Measurements from ENCODE around the gene IL1RAPL2.
"Not testable (repeated sequence)": the region's sequence is repeated elsewhere in the genome, so short reads cannot be mapped to it uniquely, and the experiment has no call there.

IL1RAPL2 gene

GRCh38 chrX:105662248-105662647, 1096.2 kb downstream of the IL1RAPL2 start:
- H2AFZ ChIP-seq (ENCODE audit: low read depth, low read length): no peak overlapping the region
- no peaks in the 10 kb centered on the region for H3K4me1 ChIP-seq (ENCODE audit: low read length)
- H3K27ac ChIP-seq (ENCODE audit: low read length): no peak overlapping the region
- TF ChIP-seq CTCF (IDR thresholded peaks at IDR 0.05; ENCODE audit: low read depth, low read length) (no peak), EZH2phosphoT487 (IDR thresholded peaks at IDR 0.05; ENCODE audit: low read depth) (no peak)
- H3K79me2 ChIP-seq (ENCODE audit: low read length): no peaks in the 10 kb centered on the region
- H3K27me3 ChIP-seq (ENCODE audit: low read depth, low read length): no peaks in the 10 kb centered on the region
- H3K4me3 ChIP-seq (ENCODE audit: low read length): no peak overlapping the region
- no peaks in the 10 kb centered on the region for H4K20me1 ChIP-seq (ENCODE audit: insufficient read depth, low read length)
- no peak overlapping the region for H3K4me2 ChIP-seq (ENCODE audit: low read length)
- H3K9ac ChIP-seq (ENCODE audit: low read length): no peak overlapping the region
- H3K36me3 ChIP-seq (replicated peaks; ENCODE audit: low read depth, low read length): no peaks in the 10 kb centered on the region
- no peaks in the 10 kb centered on the region for H3K9me3 ChIP-seq (ENCODE audit: insufficient read depth, low read length)

- no peak overlapping the region for H3K27ac ChIP-seq (ENCODE audit: low read length)
- no peak overlapping the region for H3K4me2 ChIP-seq (ENCODE audit: low read length)
- H3K36me3 ChIP-seq (replicated peaks; ENCODE audit: low read depth, low read length): no peaks in the 10 kb centered on the region
- H3K4me1 ChIP-seq (ENCODE audit: low read length): no peaks in the 10 kb centered on the region
- H3K9me3 ChIP-seq (ENCODE audit: insufficient read depth, low read length): no peaks in the 10 kb centered on the region
- no peaks in the 10 kb centered on the region for H3K27me3 ChIP-seq (ENCODE audit: low read depth, low read length)
- no peak overlapping the region for H2AFZ ChIP-seq (ENCODE audit: low read depth, low read length)
- no peak overlapping the region for H3K4me3 ChIP-seq (ENCODE audit: low read length)
- H3K9ac ChIP-seq (ENCODE audit: low read length): no peak overlapping the region
- H3K79me2 ChIP-seq (ENCODE audit: low read length): no peaks in the 10 kb centered on the region
- no peaks in the 10 kb centered on the region for H4K20me1 ChIP-seq (ENCODE audit: insufficient read depth, low read length)
- TF ChIP-seq CTCF (IDR thresholded peaks at IDR 0.05; ENCODE audit: low read depth, low read length): no peak
- no peak for TF ChIP-seq EZH2phosphoT487 (IDR thresholded peaks at IDR 0.05; ENCODE audit: low read depth)
Measured at GRCh38 chrX:105664243-105664642, 1098.2 kb downstream of the IL1RAPL2 start.

GRCh38 chrX:105684288-105684687, 1118.3 kb downstream of the IL1RAPL2 start:
- not testable (repeated sequence) for H3K9me3 ChIP-seq (ENCODE audit: insufficient read depth, low read length); H3K4me2 ChIP-seq (ENCODE audit: low read length); H3K4me1 ChIP-seq (ENCODE audit: low read length); H3K27me3 ChIP-seq (ENCODE audit: low read depth, low read length); H2AFZ ChIP-seq (ENCODE audit: low read depth, low read length); H3K4me3 ChIP-seq (ENCODE audit: low read length); H4K20me1 ChIP-seq (ENCODE audit: insufficient read depth, low read length); H3K79me2 ChIP-seq (ENCODE audit: low read length); H3K9ac ChIP-seq (ENCODE audit: low read length); H3K36me3 ChIP-seq (replicated peaks; ENCODE audit: low read depth, low read length); H3K27ac ChIP-seq (ENCODE audit: low read length)

- TF ChIP-seq CTCF (IDR thresholded peaks at IDR 0.05; ENCODE audit: low read depth, low read length) (no peak), EZH2phosphoT487 (IDR thresholded peaks at IDR 0.05; ENCODE audit: low read depth) (no peak)
- H3K79me2 ChIP-seq (ENCODE audit: low read length): no peaks in the 10 kb centered on the region
- H3K4me3 ChIP-seq (ENCODE audit: low read length): no peak overlapping the region
- H4K20me1 ChIP-seq (ENCODE audit: insufficient read depth, low read length): no peaks in the 10 kb centered on the region
- peaks cover 13% of the 10 kb centered on the region for H3K4me1 ChIP-seq (ENCODE audit: low read length)
- H3K36me3 ChIP-seq (replicated peaks; ENCODE audit: low read depth, low read length): peaks cover 15% of the 10 kb centered on the region
- no peak overlapping the region for H3K9ac ChIP-seq (ENCODE audit: low read length)
- H3K4me2 ChIP-seq (ENCODE audit: low read length): no peak overlapping the region
- no peaks in the 10 kb centered on the region for H3K27me3 ChIP-seq (ENCODE audit: low read depth, low read length)
- no peak overlapping the region for H3K27ac ChIP-seq (ENCODE audit: low read length)
- H2AFZ ChIP-seq (ENCODE audit: low read depth, low read length): no peak overlapping the region
- 0 out of 2 replicates have a peak, but pooled peaks cover 6% of the 10 kb centered on the region for H3K9me3 ChIP-seq (ENCODE audit: insufficient read depth, low read length)
Measured at GRCh38 chrX:105694839-105695238, 1128.8 kb downstream of the IL1RAPL2 start.

GRCh38 chrX:105695451-105695850, 1129.5 kb downstream of the IL1RAPL2 start:
- TF ChIP-seq CTCF (IDR thresholded peaks at IDR 0.05; ENCODE audit: low read depth, low read length): no peak
- TF ChIP-seq EZH2phosphoT487 (IDR thresholded peaks at IDR 0.05; ENCODE audit: low read depth): no peak
- no peak overlapping the region for H3K4me3 ChIP-seq (ENCODE audit: low read length)
- H4K20me1 ChIP-seq (ENCODE audit: insufficient read depth, low read length): no peaks in the 10 kb centered on the region
- peaks cover 15% of the 10 kb centered on the region for H3K36me3 ChIP-seq (replicated peaks; ENCODE audit: low read depth, low read length)
- H2AFZ ChIP-seq (ENCODE audit: low read depth, low read length): no peak overlapping the region
- no peaks in the 10 kb centered on the region for H3K79me2 ChIP-seq (ENCODE audit: low read length)
- H3K27ac ChIP-seq (ENCODE audit: low read length): no peak overlapping the region
- peaks cover 19% of the 10 kb centered on the region for H3K4me1 ChIP-seq (ENCODE audit: low read length)
- H3K9ac ChIP-seq (ENCODE audit: low read length): no peak overlapping the region
- no peak overlapping the region for H3K4me2 ChIP-seq (ENCODE audit: low read length)
- no peaks in the 10 kb centered on the region for H3K27me3 ChIP-seq (ENCODE audit: low read depth, low read length)
- H3K9me3 ChIP-seq (ENCODE audit: insufficient read depth, low read length): 0 out of 2 replicates have a peak, but pooled peaks cover 6% of the 10 kb centered on the region

All from OCI-LY3 (cell line).